ENCODE measurements around the gene PTPRN2.

DNA sequence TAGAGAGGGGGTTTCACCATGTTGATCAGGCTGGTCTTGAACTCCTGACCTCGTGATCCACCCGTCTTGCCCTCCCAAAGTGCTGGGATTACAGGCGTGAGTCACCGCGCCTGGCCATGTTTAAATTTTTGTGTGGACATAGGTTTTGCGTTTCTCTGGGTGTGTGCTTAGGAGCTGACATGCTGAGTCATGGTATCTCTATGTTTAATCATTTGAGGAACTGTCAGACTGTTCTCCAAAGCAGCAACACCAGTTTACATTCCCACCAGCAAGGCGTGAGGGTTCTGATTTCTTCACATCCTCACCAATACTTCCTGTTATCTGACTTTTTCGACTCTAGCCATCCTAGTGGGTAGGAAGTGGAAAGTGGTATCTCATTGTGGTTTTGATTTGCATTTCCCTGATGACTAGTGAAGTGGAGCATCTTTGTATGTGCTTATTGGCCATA is 1097.1 kb downstream of the PTPRN2 start:
- TF ChIP-seq, protein P1, sequence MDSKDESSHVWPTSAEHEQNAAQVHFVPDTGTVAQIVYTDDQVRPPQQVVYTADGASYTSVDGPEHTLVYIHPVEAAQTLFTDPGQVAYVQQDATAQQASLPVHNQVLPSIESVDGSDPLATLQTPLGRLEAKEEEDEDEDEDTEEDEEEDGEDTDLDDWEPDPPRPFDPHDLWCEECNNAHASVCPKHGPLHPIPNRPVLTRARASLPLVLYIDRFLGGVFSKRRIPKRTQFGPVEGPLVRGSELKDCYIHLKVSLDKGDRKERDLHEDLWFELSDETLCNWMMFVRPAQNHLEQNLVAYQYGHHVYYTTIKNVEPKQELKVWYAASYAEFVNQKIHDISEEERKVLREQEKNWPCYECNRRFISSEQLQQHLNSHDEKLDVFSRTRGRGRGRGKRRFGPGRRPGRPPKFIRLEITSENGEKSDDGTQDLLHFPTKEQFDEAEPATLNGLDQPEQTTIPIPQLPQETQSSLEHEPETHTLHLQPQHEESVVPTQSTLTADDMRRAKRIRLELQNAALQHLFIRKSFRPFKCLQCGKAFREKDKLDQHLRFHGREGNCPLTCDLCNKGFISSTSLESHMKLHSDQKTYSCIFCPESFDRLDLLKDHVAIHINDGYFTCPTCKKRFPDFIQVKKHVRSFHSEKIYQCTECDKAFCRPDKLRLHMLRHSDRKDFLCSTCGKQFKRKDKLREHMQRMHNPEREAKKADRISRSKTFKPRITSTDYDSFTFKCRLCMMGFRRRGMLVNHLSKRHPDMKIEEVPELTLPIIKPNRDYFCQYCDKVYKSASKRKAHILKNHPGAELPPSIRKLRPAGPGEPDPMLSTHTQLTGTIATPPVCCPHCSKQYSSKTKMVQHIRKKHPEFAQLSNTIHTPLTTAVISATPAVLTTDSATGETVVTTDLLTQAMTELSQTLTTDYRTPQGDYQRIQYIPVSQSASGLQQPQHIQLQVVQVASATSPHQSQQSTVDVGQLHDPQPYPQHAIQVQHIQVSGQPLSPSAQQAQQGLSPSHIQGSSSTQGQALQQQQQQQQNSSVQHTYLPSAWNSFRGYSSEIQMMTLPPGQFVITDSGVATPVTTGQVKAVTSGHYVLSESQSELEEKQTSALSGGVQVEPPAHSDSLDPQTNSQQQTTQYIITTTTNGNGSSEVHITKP (CRISPR knock-in tag; IDR thresholded peaks at IDR 0.05; ENCODE audit: low read depth), result no peak
- no peak for TF ChIP-seq HDAC2 (CRISPR knock-in tag; IDR thresholded peaks at IDR 0.05)
- no peak for TF ChIP-seq POLR2A (IDR thresholded peaks at IDR 0.05; ENCODE audit: insufficient read depth in 1 of 2, low read depth in 2 of 2, low read length in 2 of 2)
- TF ChIP-seq RAD21 (CRISPR knock-in tag; IDR thresholded peaks at IDR 0.05), result no peak
- TF ChIP-seq NONO (IDR thresholded peaks at IDR 0.05), result no peak
- TF ChIP-seq NONO (CRISPR knock-in tag; conservative IDR thresholded peaks at IDR 0.05), result no peak
- TF ChIP-seq ZNF180 (CRISPR knock-in tag; IDR thresholded peaks at IDR 0.05; ENCODE audit: borderline replicate concordance, low read depth), result no peak
- no peak for TF ChIP-seq BRCA1 (CRISPR knock-in tag; IDR thresholded peaks at IDR 0.05)
- no peak for TF ChIP-seq ZBTB7A (CRISPR knock-in tag; IDR thresholded peaks at IDR 0.05)
- TF ChIP-seq CBX5 (CRISPR knock-in tag; IDR thresholded peaks at IDR 0.05; ENCODE audit: borderline replicate concordance), result no peak
- no peak for TF ChIP-seq ASH2L (IDR thresholded peaks at IDR 0.05; ENCODE audit: insufficient read length, low read depth, low read length)
- TF ChIP-seq, protein P2, sequence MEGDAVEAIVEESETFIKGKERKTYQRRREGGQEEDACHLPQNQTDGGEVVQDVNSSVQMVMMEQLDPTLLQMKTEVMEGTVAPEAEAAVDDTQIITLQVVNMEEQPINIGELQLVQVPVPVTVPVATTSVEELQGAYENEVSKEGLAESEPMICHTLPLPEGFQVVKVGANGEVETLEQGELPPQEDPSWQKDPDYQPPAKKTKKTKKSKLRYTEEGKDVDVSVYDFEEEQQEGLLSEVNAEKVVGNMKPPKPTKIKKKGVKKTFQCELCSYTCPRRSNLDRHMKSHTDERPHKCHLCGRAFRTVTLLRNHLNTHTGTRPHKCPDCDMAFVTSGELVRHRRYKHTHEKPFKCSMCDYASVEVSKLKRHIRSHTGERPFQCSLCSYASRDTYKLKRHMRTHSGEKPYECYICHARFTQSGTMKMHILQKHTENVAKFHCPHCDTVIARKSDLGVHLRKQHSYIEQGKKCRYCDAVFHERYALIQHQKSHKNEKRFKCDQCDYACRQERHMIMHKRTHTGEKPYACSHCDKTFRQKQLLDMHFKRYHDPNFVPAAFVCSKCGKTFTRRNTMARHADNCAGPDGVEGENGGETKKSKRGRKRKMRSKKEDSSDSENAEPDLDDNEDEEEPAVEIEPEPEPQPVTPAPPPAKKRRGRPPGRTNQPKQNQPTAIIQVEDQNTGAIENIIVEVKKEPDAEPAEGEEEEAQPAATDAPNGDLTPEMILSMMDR (CRISPR knock-in tag; IDR thresholded peaks at IDR 0.05), result no peak
- TF ChIP-seq SMC3 (IDR thresholded peaks at IDR 0.05; ENCODE audit: low read length), result no peak
